ENCODE results near the gene ARPC4. TPM values are rescaled to one million over a fixed set of nuclear protein-coding genes. Genes with fewer than 3 reads are reported as not detected.

The ARPC4 gene
- total RNA-seq: 216 and 304 TPM in 2 replicates

GRCh38 chr3:9792405-9793160 lies at the start of gene ARPC4, which contains the start of gene TADA3:
TSS of gene ARPC4 (plus strand) at chr3:9793082. CDS start at chr3:9793122, 40 bp downstream.
TSS of gene TADA3 (minus strand) at chr3:9792473. CDS start at chr3:9791466, 1,007 bp downstream.
- TF ChIP-seq CTCF (IDR thresholded peaks at IDR 0.05; ENCODE audit: insufficient read depth, low read depth, low read length): no peak
- DNase-seq (ENCODE audit: low read depth): peak; percentile 97
- H3K4me3 ChIP-seq (ENCODE audit: low read depth, low read length): peak within 1 kb of the TSS; percentile 80

- DNase-seq (ENCODE audit: low read depth): no peak
- H3K4me3 ChIP-seq (ENCODE audit: low read depth, low read length): no peak overlapping the region
- no peak for TF ChIP-seq CTCF (IDR thresholded peaks at IDR 0.05; ENCODE audit: insufficient read depth, low read depth, low read length)
These were observed 49.3 kb upstream of the ARPC4 start for GRCh38 chr3:9743548-9743947.

GRCh38 chr3:9744162-9744561 lies 48.7 kb upstream of the ARPC4 start:
- H3K4me3 ChIP-seq (ENCODE audit: low read depth, low read length): no peak overlapping the region
- DNase-seq (ENCODE audit: low read depth): no peak
- no peak for TF ChIP-seq CTCF (IDR thresholded peaks at IDR 0.05; ENCODE audit: insufficient read depth, low read depth, low read length)

GRCh38 chr3:9745521-9745920 lies 47.4 kb upstream of the ARPC4 start:
- H3K4me3 ChIP-seq (ENCODE audit: low read depth, low read length): no peak overlapping the region
- no peak for DNase-seq (ENCODE audit: low read depth)
- TF ChIP-seq CTCF (IDR thresholded peaks at IDR 0.05; ENCODE audit: insufficient read depth, low read depth, low read length): no peak

- peak; percentile 77 for DNase-seq (ENCODE audit: low read depth)
- no peak overlapping the region for H3K4me3 ChIP-seq (ENCODE audit: low read depth, low read length)
- no peak for TF ChIP-seq CTCF (IDR thresholded peaks at IDR 0.05; ENCODE audit: insufficient read depth, low read depth, low read length)
These were observed 46.6 kb upstream of the ARPC4 start for GRCh38 chr3:9746330-9746729.

GRCh38 chr3:9747267-9747666 lies 45.6 kb upstream of the ARPC4 start:
- no peak overlapping the region for H3K4me3 ChIP-seq (ENCODE audit: low read depth, low read length)
- TF ChIP-seq CTCF (IDR thresholded peaks at IDR 0.05; ENCODE audit: insufficient read depth, low read depth, low read length): no peak
- DNase-seq (ENCODE audit: low read depth): peak; percentile 45
